ENCODE data around the gene SLC7A6. TPM values are rescaled to one million over a fixed set of nuclear protein-coding genes. Genes with fewer than 3 reads are reported as not detected.

Gene SLC7A6
- total and polyA plus RNA-seq, 2 of the 13 experiments (the other 11 are each of a cell fraction or from before 2014, with no cell fraction given), result 35.8 to 70.8 TPM

DNA sequence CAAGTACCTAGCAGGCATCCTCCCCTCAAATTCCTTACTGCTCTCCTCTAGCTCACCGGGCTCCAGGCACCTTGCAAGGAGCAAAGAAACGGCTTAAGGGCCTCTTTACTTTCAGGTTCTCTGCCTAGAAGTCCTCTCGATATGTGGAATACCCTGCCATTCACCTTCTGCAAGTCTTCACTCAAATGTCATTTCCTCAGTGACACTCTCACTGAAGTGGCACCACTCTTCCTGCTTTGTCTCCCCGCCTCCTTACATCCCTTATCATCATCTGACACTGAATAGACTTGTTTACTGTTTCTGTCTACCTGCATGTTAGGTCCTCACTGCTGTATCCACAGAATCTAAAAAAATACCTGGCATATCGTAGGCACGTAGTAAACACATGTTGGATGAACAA lies 45.5 kb downstream of the SLC7A6 start (continued):
- 0 out of 2 replicates have a peak, but pooled peaks have one; percentile 36 for TF ChIP-seq ZZZ3 (CRISPR knock-in tag; IDR thresholded peaks at IDR 0.05; ENCODE audit: borderline replicate concordance)
- no peak for TF ChIP-seq REL (CRISPR knock-in tag; conservative IDR thresholded peaks at IDR 0.05)
- no peak for TF ChIP-seq ZNF143 (CRISPR knock-in tag; IDR thresholded peaks at IDR 0.05)
- TF ChIP-seq ZNF124 (CRISPR knock-in tag; IDR thresholded peaks at IDR 0.05), result no peak
- TF ChIP-seq ZNF768 (CRISPR knock-in tag; IDR thresholded peaks at IDR 0.05), result no peak
- no peak for TF ChIP-seq DRAP1 (CRISPR knock-in tag; IDR thresholded peaks at IDR 0.05)
- no peak for TF ChIP-seq ZNF598 (CRISPR knock-in tag; IDR thresholded peaks at IDR 0.05; ENCODE audit: borderline replicate concordance)
- no peak for TF ChIP-seq HNF1A (IDR thresholded peaks at IDR 0.05; ENCODE audit: low read depth)
- no peak for TF ChIP-seq HNF1A (CRISPR knock-in tag; IDR thresholded peaks at IDR 0.05; ENCODE audit: borderline replicate concordance)
- TF ChIP-seq ZNF543 (CRISPR knock-in tag; IDR thresholded peaks at IDR 0.05), result no peak
